H1 (cell line): ENCODE data around the gene CFAP97D1. TPM values are rescaled to one million over a fixed set of nuclear protein-coding genes. Genes with fewer than 3 reads are reported as not detected.
A peak's percentile ranks its signal among the peaks of the same experiment; 100 is the strongest.

Source experiments
- CTCF ChIA-PET: fragments of 300-600 bp; sonication (Branson Sonifier 250); formaldehyde crosslinking; loops from one replicate; lab custom pipeline; 2021; ENCODE audit not compliant: partially characterized antibody; lab: Charles Lee
- POLR2A ChIA-PET: fragments of 300-600 bp; sonication (Branson Sonifier 250); formaldehyde crosslinking; loops from one replicate; lab custom pipeline; 2021; ENCODE audit warnings: inconsistent platforms; ENCODE audit not compliant: partially characterized antibody; lab: Charles Lee
- DNase-seq, 2 experiments: peaks; one replicate each; pipeline versions ENCODE4 v3.0.0 to v3.0.0-alpha.2; 2010 to 2022; ENCODE audit warnings: low spot score in 2 of 2, low read depth in 1 of 2, mixed read lengths in 1 of 2
- FAIRE-seq: peaks from 2 replicates; lab custom pipeline; 2011; peaks lifted over from hg19 to GRCh38; lab: Jason Lieb, UNC
- H2AFZ ChIP-seq: 2 replicates; pipeline ENCODE4 v1.8.1; 2012; ENCODE audit warnings: low read length, inconsistent platforms
- H2AK5ac ChIP-seq: 2 replicates; pipeline ENCODE4 v1.6.1; 2013; ENCODE audit warnings: low read depth, low read length
- H2BK120ac ChIP-seq: replicated peaks from 2 replicates; pipeline ENCODE3; 2013; ENCODE audit warnings: low read depth, low read length, inconsistent platforms
- H2BK12ac ChIP-seq: 2 replicates; pipeline ENCODE4 v1.6.1; 2013; ENCODE audit warnings: low read depth, low read length
- H2BK15ac ChIP-seq: 2 replicates; pipeline ENCODE4 v1.6.1; 2013; ENCODE audit warnings: low read length
- H2BK20ac ChIP-seq: 2 replicates; pipeline ENCODE4 v1.6.1; 2013; ENCODE audit warnings: low read length
- H2BK5ac ChIP-seq: 2 replicates; pipeline ENCODE4 v1.6.1; 2013; ENCODE audit warnings: low read depth, low read length
- H3K14ac ChIP-seq: 2 replicates; pipeline ENCODE4 v1.6.1; 2013; ENCODE audit warnings: inconsistent platforms; ENCODE audit not compliant: insufficient read length
- H3K18ac ChIP-seq: 2 replicates; pipeline ENCODE4 v1.6.1; 2013; ENCODE audit warnings: low read length; ENCODE audit errors: extremely low read depth
- H3K23ac ChIP-seq: 2 replicates; pipeline ENCODE4 v1.6.1; 2013; ENCODE audit warnings: inconsistent platforms; ENCODE audit not compliant: insufficient read length
- H3K23me2 ChIP-seq: 2 replicates; pipeline ENCODE4 v1.6.1; 2013; ENCODE audit warnings: low read depth, low read length
- H3K27ac ChIP-seq: 2 replicates; pipeline ENCODE4 v1.6.1; 2011; ENCODE audit warnings: low read depth, low read length, inconsistent platforms
- H3K27me3 ChIP-seq, 4 experiments: replicated peaks in 1 of 4; 1 replicate in 1 of 4; 2 replicates in 3 of 4; pipeline versions ENCODE4 v1.6.1 to v1.8.1; 2011 to 2013; ENCODE audit warnings: low read length in 3 of 4, mild to moderate bottlenecking in 3 of 4, inconsistent platforms in 2 of 4, mixed read lengths in 2 of 4, moderate library complexity in 1 of 4; ENCODE audit not compliant: control insufficient read depth in 3 of 4, insufficient read depth in 3 of 4; ENCODE audit errors: extremely low read depth in 1 of 4
- H3K36me3 ChIP-seq, 4 experiments: 2 replicates each; pipeline versions ENCODE4 v1.6.1 to v1.8.1; 2011 to 2013; ENCODE audit warnings: mild to moderate bottlenecking in 4 of 4, low read length in 3 of 4, moderate library complexity in 2 of 4, control low read depth in 1 of 4, inconsistent platforms in 1 of 4; ENCODE audit not compliant: insufficient read depth in 4 of 4, control insufficient read depth in 2 of 4
- H3K4ac ChIP-seq: replicated peaks from 2 replicates; pipeline ENCODE3; 2013; ENCODE audit warnings: low read length, low read depth, mixed read lengths, inconsistent platforms; ENCODE audit not compliant: insufficient read length
- H3K4me1 ChIP-seq, 4 experiments: replicated peaks in 1 of 4; 1 replicate in 1 of 4; 2 replicates in 3 of 4; pipeline versions ENCODE4 v1.6.1 to v1.8.1; 2011 to 2013; ENCODE audit warnings: low read length in 3 of 4, inconsistent platforms in 2 of 4, mixed read lengths in 1 of 4; ENCODE audit not compliant: insufficient read depth in 4 of 4, control insufficient read depth in 3 of 4
- H3K4me2 ChIP-seq, 2 experiments: 2 replicates each; pipeline versions ENCODE4 v1.6.1 to v1.8.1; 2011 to 2013; ENCODE audit warnings: low read depth in 2 of 2, low read length in 2 of 2, control low read depth in 1 of 2, inconsistent platforms in 1 of 2, mild to moderate bottlenecking in 1 of 2; ENCODE audit not compliant: insufficient read depth in 1 of 2
- H3K4me3 ChIP-seq, 4 experiments: fragments of 200-600, 300-600 bp in 1 of 4; sonication (generic), shearing (Covaris generic), sonication (Bioruptor Twin) in 1 of 4; 2 replicates each; pipeline versions ENCODE4 v1.5.1 to v1.8.1; 2011 to 2016; ENCODE audit warnings: low read length in 4 of 4, low read depth in 3 of 4, control low read depth in 2 of 4, inconsistent platforms in 2 of 4, mild to moderate bottlenecking in 2 of 4, mixed read lengths in 1 of 4, moderate library complexity in 1 of 4; ENCODE audit not compliant: insufficient read depth in 2 of 4; ENCODE audit errors: extremely low read depth in 1 of 4
- H3K56ac ChIP-seq: replicated peaks from 2 replicates; pipeline ENCODE3; 2013; ENCODE audit warnings: low read depth, mild to moderate bottlenecking, mixed read lengths, low read length, inconsistent platforms; ENCODE audit not compliant: insufficient read length
- H3K79me1 ChIP-seq: 2 replicates; pipeline ENCODE4 v1.6.1; 2013; ENCODE audit warnings: low read depth, low read length, control low read depth
- H3K79me2 ChIP-seq, 2 experiments: 2 replicates each; pipeline versions ENCODE4 v1.6.1 to v1.8.1; 2012 to 2013; ENCODE audit warnings: low read length in 2 of 2, mild to moderate bottlenecking in 2 of 2, inconsistent platforms in 1 of 2; ENCODE audit not compliant: insufficient read depth in 2 of 2, control insufficient read depth in 1 of 2
- H3K9ac ChIP-seq, 4 experiments: replicated peaks in 1 of 4; 1 replicate in 1 of 4; 2 replicates in 3 of 4; pipeline versions ENCODE4 v1.6.1 to v1.8.1; 2011 to 2013; ENCODE audit warnings: low read depth in 3 of 4, low read length in 3 of 4, control low read depth in 2 of 4, mild to moderate bottlenecking in 2 of 4, moderate library complexity in 2 of 4, inconsistent platforms in 1 of 4; ENCODE audit errors: extremely low read depth in 1 of 4
- H3K9me3 ChIP-seq, 2 experiments: 2 replicates each; pipeline versions ENCODE4 v1.6.1 to v1.8.1; 2012 to 2013; ENCODE audit warnings: mild to moderate bottlenecking in 2 of 2, moderate library complexity in 2 of 2, control low read depth in 1 of 2, inconsistent platforms in 1 of 2, low read depth in 1 of 2, low read length in 1 of 2, mixed read lengths in 1 of 2; ENCODE audit not compliant: insufficient read depth in 2 of 2
- H4K20me1 ChIP-seq, 2 experiments: replicated peaks in 1 of 2; 2 replicates each; pipeline versions ENCODE3 to v1.8.1; 2011 to 2013; ENCODE audit warnings: inconsistent platforms in 2 of 2, low read length in 2 of 2, mild to moderate bottlenecking in 1 of 2; ENCODE audit not compliant: insufficient read depth in 2 of 2, control insufficient read depth in 1 of 2
- H4K5ac ChIP-seq: 2 replicates; pipeline ENCODE4 v1.6.1; 2013; ENCODE audit warnings: low read length, low read depth, mixed read lengths, inconsistent platforms; ENCODE audit not compliant: insufficient read length
- H4K8ac ChIP-seq: 2 replicates; pipeline ENCODE4 v1.8.0; 2013; ENCODE audit warnings: mild to moderate bottlenecking, moderate library complexity, low read length, inconsistent platforms; ENCODE audit not compliant: insufficient read depth; ENCODE audit errors: extremely low read depth
- H4K91ac ChIP-seq: replicated peaks from 2 replicates; pipeline ENCODE3; 2013; ENCODE audit warnings: low read length, mixed read lengths, inconsistent platforms; ENCODE audit not compliant: insufficient read length
- ATF2 ChIP-seq: IDR thresholded peaks from 2 replicates; pipeline ENCODE4 v1.6.1; 2012; ENCODE audit warnings: low read length, inconsistent platforms
- BACH1 ChIP-seq: IDR thresholded peaks from 2 replicates; pipeline ENCODE4 v1.6.1; 2012; ENCODE audit warnings: low read length, improper control_type of control experiment
- CBX8 ChIP-seq: fragments of 300-800, 300-1000 bp; sonication (generic); IDR thresholded peaks from 2 replicates; pipeline ENCODE4 v1.7.1; 2016; ENCODE audit warnings: low read depth, low read length, borderline replicate concordance
- CHD1 ChIP-seq: IDR thresholded peaks from 2 replicates; pipeline ENCODE4 v1.6.1; 2012; ENCODE audit warnings: low read depth, low read length, improper control_type of control experiment
- CREB1 ChIP-seq: IDR thresholded peaks from 2 replicates; pipeline ENCODE4 v1.6.1; 2012; ENCODE audit warnings: inconsistent platforms
- CTBP2 ChIP-seq: IDR thresholded peaks from 2 replicates; pipeline ENCODE4 v1.7.0; 2011; ENCODE audit warnings: borderline replicate concordance, mild to moderate bottlenecking, moderate library complexity, mixed read lengths, low read length; ENCODE audit not compliant: insufficient read depth, insufficient read length
- GABPA ChIP-seq: IDR thresholded peaks from 2 replicates; pipeline ENCODE4 v1.6.1; 2011; ENCODE audit warnings: mild to moderate bottlenecking, low read length, moderate library complexity, borderline replicate concordance; ENCODE audit not compliant: insufficient read depth
- JUN ChIP-seq: IDR thresholded peaks from 2 replicates; pipeline ENCODE4 v1.6.1; 2011; ENCODE audit warnings: low read depth, mild to moderate bottlenecking, improper control_type of control experiment, low read length
- KDM5A ChIP-seq: fragments of 200-600 bp; IDR thresholded peaks from 2 replicates; pipeline ENCODE4 v1.7.1; 2012; ENCODE audit warnings: mild to moderate bottlenecking, low read length, inconsistent platforms, mixed read lengths
- POLR2A ChIP-seq, 2 experiments: IDR thresholded peaks; 1 replicate in 1 of 2; 2 replicates in 1 of 2; pipeline ENCODE4 v1.6.1; 2011; ENCODE audit warnings: low read depth in 2 of 2, low read length in 2 of 2, mild to moderate bottlenecking in 2 of 2; ENCODE audit errors: control extremely low read depth in 1 of 2
- SP1 ChIP-seq: IDR thresholded peaks from 2 replicates; pipeline ENCODE4 v1.6.1; 2011; ENCODE audit warnings: low read depth, low read length
- SUZ12 ChIP-seq: fragments of 200-600 bp; sonication (generic); IDR thresholded peaks from 2 replicates; pipeline ENCODE4 v1.6.1; 2012; ENCODE audit warnings: mild to moderate bottlenecking, inconsistent platforms, low read length, moderate library complexity, mixed read lengths
- TCF12 ChIP-seq: IDR thresholded peaks from 2 replicates; pipeline ENCODE4 v1.6.1; 2011; ENCODE audit warnings: low read depth, mild to moderate bottlenecking, low read length
- TEAD4 ChIP-seq: IDR thresholded peaks from 2 replicates; pipeline ENCODE4 v1.6.1; 2012; ENCODE audit warnings: low read depth, low read length, inconsistent platforms, mixed read lengths
- WGBS, 2 experiments: shearing (Covaris generic) in 1 of 2; methylation state at CpG; one replicate each; pipeline versions ENCODE4 v1.1.6 to v1.1.7; 2013 to 2015; ENCODE audit warnings: low lambda C conversion rate in 2 of 2, mixed read lengths in 2 of 2, inconsistent platforms in 1 of 2, low coverage in 1 of 2, missing lambda C conversion rate in 1 of 2; ENCODE audit not compliant: insufficient replicate concordance in 2 of 2, insufficient coverage in 1 of 2, insufficient read length in 1 of 2; ENCODE audit errors: extremely low coverage in 1 of 2, missing lambda C conversion rate in 1 of 2; 5-methylcytosine and 5-hydroxymethylcytosine counted together
- polyA plus RNA-seq, 7 experiments: library from polyadenylated mRNA; depleted of rRNA in 3 of 7; stranded (reverse) in 5 of 7; unstranded in 2 of 7; fragments of >200 nt in 5 of 7; fragments of 200-250 nt in 2 of 7; gene quantifications; 1 replicate in 5 of 7; 2 replicates in 1 of 7; 4 replicates in 1 of 7; pipeline versions ENCODE4 v1.2.1 to v1.2.3, GENCODE V29; 2011 to 2013; ENCODE audit warnings: missing spikeins in 2 of 7, mixed read lengths in 2 of 7
- total RNA-seq: library from RNA; stranded (reverse); fragmentation: NEBNext Ultra II Directional; extraction: Animal tissue kit (Norgen Biotek cat#: 25700); gene quantifications from 2 replicates; pipeline ENCODE4 v1.2.1, GENCODE V29; 2021

Gene CFAP97D1
- total and polyA plus RNA-seq, 2 of the 8 experiments (the other 6 are each of a cell fraction or from before 2014, with no cell fraction given), result 0.02 to 0.07 TPM

GRCh38 chr17:43756201-43756600 lies 24.0 kb upstream of the CFAP97D1 start:
- Histone ChIP-seq H2BK15ac (no peak overlapping the region), H3K27ac (no peak overlapping the region), H3K23me2 (peaks cover 3% of the 10 kb centered on the region; the same call in 1 of the 2 replicates), H3K9ac (no peak overlapping the region), H2BK12ac (no peak overlapping the region), H3K36me3 (no peaks in the 10 kb centered on the region), H4K5ac (no peak overlapping the region), H3K23ac (no peak overlapping the region), H3K56ac (no peak overlapping the region), H2BK120ac (no peak overlapping the region), H3K14ac (no peak overlapping the region), H2BK5ac (no peak overlapping the region), H4K8ac (no peak overlapping the region), H2AK5ac (no peak overlapping the region), H3K4me1 (peaks cover 4 to 25% (median 8%) of the 10 kb centered on the region in 4 experiments; a peak in 6 of 7 replicates), H3K4ac (no peak overlapping the region), H4K91ac (no peak overlapping the region), H3K9me3 (no peaks in the 10 kb centered on the region), H2BK20ac (no peak overlapping the region), H2AFZ (no peak overlapping the region), H3K79me2 (no peaks in the 10 kb centered on the region), H3K79me1 (no peaks in the 10 kb centered on the region), H3K27me3 (peaks cover 0 to 30% (median 23%) of the 10 kb centered on the region in 4 experiments; a peak in 6 of 7 replicates), H3K4me3 (no peak overlapping the region), H4K20me1 (no peaks in the 10 kb centered on the region), H3K4me2 (peak overlapping the region in 1 of 2 experiments; percentile 58; a peak in 1 of 4 replicates), H3K18ac (no peak overlapping the region)
- DNase-seq (no peak), FAIRE-seq (no peak)
- 74% methylated on average over 6 of the region's 6 CpGs; no CpG with 5 or more reads in 1 of the 2 experiments for WGBS, 2 experiments
- ChIA-PET CTCF (interaction anchor here (0.9 to 22.9 kb wide), 14 partner anchors 10 to 225 kb away, joined by 3 to 969 read pairs (median 4); no protein-coding TSS in a partner anchor), POLR2A (interaction anchor here (1.1 to 2.2 kb wide), 5 partner anchors 16 to 388 kb away, joined by 4 to 7 read pairs (median 6); no protein-coding TSS in a partner anchor)
- TF ChIP-seq TEAD4 (no peak), TCF12 (no peak), SP1 (no peak), GABPA (no peak), BACH1 (no peak), SUZ12 (no peak), CREB1 (no peak), ATF2 (no peak), JUN (no peak), CHD1 (no peak), CTBP2 (no peak), KDM5A (no peak), POLR2A (IDR thresholded peaks at IDR 0.05; ENCODE audit: control extremely low read depth in 1 of 2, low read depth in 2 of 2, low read length in 2 of 2) (no peak), CBX8 (no peak)
